SK-N-MC (cell line): ENCODE data around the gene GRAP2.

ENCODE experiments used
- EZH2 ChIP-seq: fragments of 200-600 bp; sonication (generic); IDR thresholded peaks from one replicate; pipeline ENCODE4 v1.6.1; 2017; ENCODE audit warnings: antibody characterized with exemption
- FOXP2 ChIP-seq: optimal IDR thresholded peaks from 2 replicates; pipeline ENCODE3; 2011; ENCODE audit warnings: mild to moderate bottlenecking, moderate library complexity; ENCODE audit not compliant: insufficient read depth; ENCODE audit errors: extremely low read length, control extremely low read depth
- POLR2AphosphoS5 ChIP-seq: IDR thresholded peaks from 2 replicates; pipeline ENCODE4 v1.6.1; 2012; ENCODE audit warnings: mild to moderate bottlenecking, low read depth, low read length, borderline replicate concordance

DNA sequence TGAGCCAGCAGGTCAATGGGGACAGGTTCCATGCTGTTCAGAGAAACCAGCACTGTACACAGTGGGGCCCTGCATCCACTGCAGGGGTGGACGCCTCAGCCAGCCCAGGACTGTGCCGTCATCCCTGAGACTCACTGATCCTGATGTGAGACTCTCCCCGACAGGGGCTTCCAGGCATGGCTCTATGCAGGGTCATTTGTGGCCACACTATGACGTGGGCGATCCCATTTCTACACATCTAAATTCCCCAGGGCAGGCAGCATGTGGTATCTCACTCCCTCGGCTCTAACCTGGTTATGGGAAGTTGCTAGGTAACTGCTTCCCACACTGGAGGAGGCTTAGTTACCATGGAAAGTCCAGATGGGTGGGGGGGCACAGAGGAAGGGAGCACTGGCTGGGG lies 79.7 kb downstream of the GRAP2 start:
- TF ChIP-seq POLR2AphosphoS5 (no peak), EZH2 (no peak), FOXP2 (no peak)
